GM13977 (cell line): ENCODE data around the gene SEMA4A.

Experiments
- DNase-seq: peaks from one replicate; pipeline ENCODE4 v3.0.0; 2012; ENCODE audit warnings: low spot score
- CTCF ChIP-seq: IDR thresholded peaks from 2 replicates; pipeline ENCODE4 v1.5.1; 2012; ENCODE audit warnings: mild to moderate bottlenecking, control low read depth; ENCODE audit not compliant: insufficient read depth; ENCODE audit errors: extremely low read depth, missing control alignments
- in situ Hi-C: fragments of 300-500 bp; cut with MboI; formaldehyde crosslinking; loops from one replicate; pipeline ENCODE4 v1.12.0; 2022; ENCODE audit warnings: low sequenced_read_pairs, low pct_unique_long_range_greater_than_20kb, mixed read lengths, inconsistent platforms; ENCODE audit not compliant: unreplicated experiment

The SEMA4A gene

GRCh38 chr1:156155756-156156510 lies 2.5 kb downstream of the SEMA4A start:
- TF ChIP-seq CTCF: no peak
- in situ Hi-C loops: no loop called here
- no peak for DNase-seq

GRCh38 chr1:156157506-156157905 lies 4.1 kb downstream of the SEMA4A start:
- in situ Hi-C loops: no loop called here
- no peak for DNase-seq
- no peak for TF ChIP-seq CTCF

- in situ Hi-C loops: no loop called here
- no peak for DNase-seq
- no peak for TF ChIP-seq CTCF
These were observed 4.6 kb downstream of the SEMA4A start for GRCh38 chr1:156157966-156158365.

GRCh38 chr1:156160000-156160742 lies 6.8 kb downstream of the SEMA4A start:
- no peak for DNase-seq
- in situ Hi-C loops: no loop called here
- TF ChIP-seq CTCF: no peak

- in situ Hi-C loops: no loop called here
- TF ChIP-seq CTCF: no peak
- peak; percentile 84 for DNase-seq
These were observed 7.4 kb downstream of the SEMA4A start for GRCh38 chr1:156160743-156161171.

- no peak for TF ChIP-seq CTCF
- in situ Hi-C loops: no loop called here
- no peak for DNase-seq
These were observed 9.1 kb downstream of the SEMA4A start for GRCh38 chr1:156162430-156163037.
